ENCODE data around the gene PPP1R18.

DNA sequence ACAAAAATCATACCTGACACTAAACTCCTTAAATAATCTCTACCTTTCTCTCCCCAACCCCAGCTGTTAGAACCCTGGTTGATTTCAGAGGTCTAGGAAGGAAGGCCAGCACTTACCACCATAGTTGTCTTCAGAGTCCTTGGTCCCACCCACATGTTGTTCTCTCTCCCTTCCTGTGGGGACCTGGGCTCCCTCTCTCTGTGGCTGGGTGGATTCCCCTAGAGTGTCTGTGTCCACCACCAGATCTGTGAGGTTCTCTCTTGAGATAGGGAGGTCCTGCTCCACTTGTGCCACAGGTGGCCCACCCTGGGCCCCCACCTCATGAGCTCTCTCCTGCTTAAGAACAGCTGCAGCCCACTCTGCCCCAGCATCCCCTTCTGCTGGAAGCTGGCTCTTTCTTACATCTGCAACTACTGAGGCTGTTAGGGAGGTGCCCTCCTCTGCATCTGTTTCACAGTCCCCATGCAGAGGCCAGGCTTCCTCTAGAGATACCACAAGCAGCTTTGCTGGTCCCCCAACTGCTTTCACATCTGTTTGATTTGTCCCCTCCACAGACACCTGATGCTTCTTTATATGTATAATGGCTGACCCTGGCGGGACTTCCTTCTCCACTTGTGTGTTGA is 25.4 kb upstream of the PPP1R18 start:
- TF ChIP-seq, protein P1, sequence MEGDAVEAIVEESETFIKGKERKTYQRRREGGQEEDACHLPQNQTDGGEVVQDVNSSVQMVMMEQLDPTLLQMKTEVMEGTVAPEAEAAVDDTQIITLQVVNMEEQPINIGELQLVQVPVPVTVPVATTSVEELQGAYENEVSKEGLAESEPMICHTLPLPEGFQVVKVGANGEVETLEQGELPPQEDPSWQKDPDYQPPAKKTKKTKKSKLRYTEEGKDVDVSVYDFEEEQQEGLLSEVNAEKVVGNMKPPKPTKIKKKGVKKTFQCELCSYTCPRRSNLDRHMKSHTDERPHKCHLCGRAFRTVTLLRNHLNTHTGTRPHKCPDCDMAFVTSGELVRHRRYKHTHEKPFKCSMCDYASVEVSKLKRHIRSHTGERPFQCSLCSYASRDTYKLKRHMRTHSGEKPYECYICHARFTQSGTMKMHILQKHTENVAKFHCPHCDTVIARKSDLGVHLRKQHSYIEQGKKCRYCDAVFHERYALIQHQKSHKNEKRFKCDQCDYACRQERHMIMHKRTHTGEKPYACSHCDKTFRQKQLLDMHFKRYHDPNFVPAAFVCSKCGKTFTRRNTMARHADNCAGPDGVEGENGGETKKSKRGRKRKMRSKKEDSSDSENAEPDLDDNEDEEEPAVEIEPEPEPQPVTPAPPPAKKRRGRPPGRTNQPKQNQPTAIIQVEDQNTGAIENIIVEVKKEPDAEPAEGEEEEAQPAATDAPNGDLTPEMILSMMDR (IDR thresholded peaks at IDR 0.05; ENCODE audit: low read depth, low read length): no peak
- TF ChIP-seq EZH2phosphoT487 (IDR thresholded peaks at IDR 0.05; ENCODE audit: low read depth): no peak
